Gastroesophageal sphincter (tissue), 4 donors: ENCODE data around the gene CCDC170. TPM values are rescaled to one million over a fixed set of nuclear protein-coding genes. Genes with fewer than 3 reads are reported as not detected.
"Not testable (repeated sequence)": the region's sequence is repeated elsewhere in the genome, so short reads cannot be mapped to it uniquely, and the experiment has no call there.

Source experiments
- ATAC-seq: fragments of 150-250 bp; one replicate; pipeline ENCODE4 v1.9.1; 2016; ENCODE audit warnings: mild to moderate bottlenecking, moderate library complexity
- H3K27ac ChIP-seq, 4 donors: fragments of 200-600 bp; sonication (generic) in 3 of 4; 1 replicate in 3 of 4; 2 replicates in 1 of 4; pipeline ENCODE4 v1.5.1; 2016 to 2019
- H3K27me3 ChIP-seq: fragments of 200-600 bp; sonication (generic); one replicate; pipeline ENCODE4 v1.5.1; 2019
- H3K36me3 ChIP-seq, 2 donors: fragments of 200-600 bp; sonication (generic); one replicate each; pipeline ENCODE4 v1.5.1; 2019; ENCODE audit warnings: control low read depth in 1 of 2
- H3K4me1 ChIP-seq, 3 donors: fragments of 200-600 bp; sonication (generic); 1 replicate in 2 of 3; 2 replicates in 1 of 3; pipeline ENCODE4 v1.5.1; 2016 to 2019; ENCODE audit warnings: control low read depth in 2 of 3
- H3K4me3 ChIP-seq, 2 donors: fragments of 200-600 bp; sonication (generic); one replicate each; pipeline ENCODE4 v1.5.1; 2019; ENCODE audit warnings: mild to moderate bottlenecking in 1 of 2, moderate library complexity in 1 of 2
- H3K9me3 ChIP-seq, 3 donors: fragments of 200-600 bp; sonication (generic); one replicate each; pipeline ENCODE4 v1.5.1; 2017 to 2019; ENCODE audit warnings: control low read depth in 2 of 3
- EP300 ChIP-seq: sonication (generic); formaldehyde crosslinking; IDR thresholded peaks from one replicate; pipeline ENCODE4 v1.6.1; 2017; ENCODE audit warnings: antibody characterized with exemption, mild to moderate bottlenecking
- POLR2A ChIP-seq, 2 donors: fragments of 450-650 bp; IDR thresholded peaks; one replicate each; pipeline ENCODE4 v1.6.1; 2017; ENCODE audit warnings: antibody characterized with exemption in 2 of 2, mild to moderate bottlenecking in 2 of 2, moderate library complexity in 1 of 2
- POLR2AphosphoS5 ChIP-seq: sonication (generic); formaldehyde crosslinking; IDR thresholded peaks from one replicate; pipeline ENCODE4 v1.6.1; 2017; ENCODE audit warnings: antibody characterized with exemption
- WGBS, 2 donors: methylation state at CpG; one replicate each; pipeline ENCODE4 v1.1.5; 2018; ENCODE audit warnings: low coverage in 1 of 2; 5-methylcytosine and 5-hydroxymethylcytosine counted together
- total RNA-seq, 4 donors: library from RNA; depleted of rRNA; stranded (reverse); fragments of >200 nt; gene quantifications; one replicate each; pipeline ENCODE4 v1.1.0, GENCODE V29; 2016
- TF ChIP-seq, protein P1 (sequence below), 4 experiments: fragments of 200-600 bp in 2 of 4; fragments of 450-650 bp in 2 of 4; sonication (generic) in 1 of 4; IDR thresholded peaks; one replicate each; pipeline ENCODE4 v1.5.1; 2017 to 2019; ENCODE audit warnings: antibody characterized with exemption in 4 of 4, mild to moderate bottlenecking in 2 of 4, moderate library complexity in 2 of 4

Gene CCDC170
- total RNA-seq, 4 donors from 2014 or later, result 0.23 to 1.2 (median 0.77) TPM

DNA sequence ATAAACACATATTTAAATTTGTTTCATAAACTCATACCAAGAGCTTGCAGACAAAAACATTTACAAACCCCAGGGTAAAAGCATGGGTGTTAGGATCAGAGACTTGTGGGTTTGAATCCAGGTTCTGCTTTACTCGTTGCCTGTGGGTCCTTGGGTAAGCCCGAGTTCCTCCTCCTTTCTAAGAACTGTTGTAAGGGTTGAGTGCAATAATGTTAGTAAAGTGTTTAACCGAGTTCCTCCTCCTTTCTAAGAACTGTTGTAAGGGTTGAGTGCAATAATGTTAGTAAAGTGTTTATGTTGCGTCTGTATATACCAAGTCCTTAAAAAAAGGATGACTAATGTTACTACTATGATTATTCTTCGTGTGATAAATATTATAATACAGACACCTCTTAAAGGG is 18.7 kb downstream of the CCDC170 start:
- Histone ChIP-seq H3K27me3 (no peaks in the 10 kb centered on the region), H3K4me1 (no peaks in the 10 kb centered on the region), H3K9me3 (no peaks in the 10 kb centered on the region), H3K27ac (no peak overlapping the region), H3K36me3 (no peaks in the 10 kb centered on the region), H3K4me3 (no peak overlapping the region)
- TF ChIP-seq POLR2A (IDR thresholded peaks at IDR 0.05) (no peak), POLR2AphosphoS5 (no peak), EP300 (no peak)
- TF ChIP-seq, protein P1, sequence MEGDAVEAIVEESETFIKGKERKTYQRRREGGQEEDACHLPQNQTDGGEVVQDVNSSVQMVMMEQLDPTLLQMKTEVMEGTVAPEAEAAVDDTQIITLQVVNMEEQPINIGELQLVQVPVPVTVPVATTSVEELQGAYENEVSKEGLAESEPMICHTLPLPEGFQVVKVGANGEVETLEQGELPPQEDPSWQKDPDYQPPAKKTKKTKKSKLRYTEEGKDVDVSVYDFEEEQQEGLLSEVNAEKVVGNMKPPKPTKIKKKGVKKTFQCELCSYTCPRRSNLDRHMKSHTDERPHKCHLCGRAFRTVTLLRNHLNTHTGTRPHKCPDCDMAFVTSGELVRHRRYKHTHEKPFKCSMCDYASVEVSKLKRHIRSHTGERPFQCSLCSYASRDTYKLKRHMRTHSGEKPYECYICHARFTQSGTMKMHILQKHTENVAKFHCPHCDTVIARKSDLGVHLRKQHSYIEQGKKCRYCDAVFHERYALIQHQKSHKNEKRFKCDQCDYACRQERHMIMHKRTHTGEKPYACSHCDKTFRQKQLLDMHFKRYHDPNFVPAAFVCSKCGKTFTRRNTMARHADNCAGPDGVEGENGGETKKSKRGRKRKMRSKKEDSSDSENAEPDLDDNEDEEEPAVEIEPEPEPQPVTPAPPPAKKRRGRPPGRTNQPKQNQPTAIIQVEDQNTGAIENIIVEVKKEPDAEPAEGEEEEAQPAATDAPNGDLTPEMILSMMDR (IDR thresholded peaks at IDR 0.05), result no peak
- no peak for ATAC-seq
- 37 to 67% methylated on average over 3 to 5 of the region's 5 CpGs for WGBS, 2 donors

DNA sequence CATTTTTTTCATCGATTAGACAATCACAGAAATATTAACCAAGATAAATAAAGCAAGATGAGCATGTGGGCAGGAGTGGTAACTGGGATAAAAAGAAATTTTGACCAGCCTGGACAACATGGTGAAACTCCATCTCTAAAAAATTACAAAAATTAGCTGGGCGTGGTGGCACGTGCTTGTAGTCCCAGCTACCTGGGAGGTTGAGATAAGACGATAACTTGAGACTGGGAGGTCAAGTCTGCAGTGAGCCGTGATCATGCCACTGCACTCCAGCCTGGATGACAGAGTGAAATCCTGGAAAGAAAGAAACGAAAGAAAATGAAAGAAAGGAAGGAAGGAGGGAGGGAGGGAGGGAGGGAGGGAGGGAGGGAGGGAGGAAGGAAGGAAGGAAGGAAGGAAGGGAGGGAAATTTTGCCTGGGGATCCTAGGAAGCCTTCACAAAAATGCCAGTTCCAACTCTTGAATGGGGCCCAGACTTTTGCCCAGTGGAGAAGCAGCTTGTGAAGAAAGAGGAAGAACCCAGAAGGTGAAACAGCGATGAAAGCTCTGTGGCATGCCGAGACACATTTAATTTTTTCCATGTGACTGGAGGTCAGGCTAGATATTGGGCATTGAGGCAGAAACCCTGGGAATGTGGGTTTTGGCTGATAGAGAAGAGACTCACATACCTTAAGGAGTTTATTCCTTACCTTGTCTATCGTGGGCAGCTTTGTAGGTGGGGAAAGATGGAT is 20.3 kb downstream of the CCDC170 start:
- 68 to 93% methylated on average over 5 to 9 of the region's 9 CpGs for WGBS, 2 donors
- H3K4me3 ChIP-seq, result no peak overlapping the region
- no peaks in the 10 kb centered on the region for H3K27me3 ChIP-seq
- H3K4me1 ChIP-seq, result no peaks in the 10 kb centered on the region
- no peak for TF ChIP-seq POLR2AphosphoS5
- TF ChIP-seq EP300, result no peak
- TF ChIP-seq, protein P1 (IDR thresholded peaks at IDR 0.05), result no peak
- TF ChIP-seq POLR2A (IDR thresholded peaks at IDR 0.05), result no peak
- H3K9me3 ChIP-seq, result peaks cover 0 to 13% (median 0%) of the 10 kb centered on the region in 3 donors
- H3K27ac ChIP-seq, result no peak overlapping the region
- no peak for ATAC-seq
- H3K36me3 ChIP-seq, result no peaks in the 10 kb centered on the region

DNA sequence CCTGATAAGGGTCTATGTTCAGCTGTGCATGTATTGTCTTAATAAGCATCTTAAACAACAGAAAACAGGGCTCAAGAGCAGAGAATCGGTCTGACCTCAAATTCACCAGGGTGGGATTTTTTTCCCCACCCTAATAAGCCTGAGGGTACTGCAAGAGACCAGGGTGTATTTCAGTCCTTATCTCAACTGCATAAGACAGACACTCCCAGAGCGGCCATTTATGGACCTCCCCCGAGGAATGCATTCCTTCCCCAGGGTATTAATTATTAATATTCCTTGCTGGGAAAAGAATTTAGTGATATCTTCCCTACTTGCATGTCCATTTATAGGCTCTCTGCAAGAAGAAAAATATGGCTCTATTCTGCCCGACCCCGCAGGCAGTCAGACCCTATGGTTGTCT is 25.2 kb downstream of the CCDC170 start:
- ATAC-seq, H3K36me3 ChIP-seq: not testable (repeated sequence)
- 84 to 91% methylated on average over 4 to 5 of the region's 5 CpGs for WGBS, 2 donors

DNA sequence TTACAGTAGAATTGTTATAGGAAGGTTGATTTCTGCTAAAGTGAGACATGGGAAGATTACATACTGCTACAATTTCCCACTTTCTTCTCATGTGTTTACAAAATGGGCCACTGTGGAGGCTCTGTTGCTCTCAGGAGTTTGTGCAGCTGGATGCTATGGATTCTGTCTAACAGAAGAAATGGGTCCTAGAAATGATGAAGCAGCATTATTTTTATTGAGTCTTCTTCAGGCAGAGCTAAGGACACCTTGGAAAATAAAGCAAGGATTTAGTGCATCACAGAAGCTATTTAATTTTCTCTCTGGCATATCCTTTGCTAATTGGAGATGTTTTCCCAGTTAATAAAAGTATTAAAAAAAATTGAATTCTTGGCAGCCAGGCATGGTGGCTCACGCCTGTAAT is 29.2 kb downstream of the CCDC170 start:
- H3K4me3 ChIP-seq, result no peak overlapping the region
- no peak overlapping the region for H3K27ac ChIP-seq
- TF ChIP-seq POLR2AphosphoS5, result no peak
- H3K4me1 ChIP-seq, result no peaks in the 10 kb centered on the region
- WGBS, 2 donors, result 38 to 63% methylated on average over 1 of the region's 1 CpG
- no peaks in the 10 kb centered on the region for H3K36me3 ChIP-seq
- ATAC-seq, result no peak
- H3K9me3 ChIP-seq, result peaks cover 0 to 41% (median 0%) of the 10 kb centered on the region in 3 donors
- no peaks in the 10 kb centered on the region for H3K27me3 ChIP-seq

More for the DNA sequence above, 25.2 kb downstream of the CCDC170 start:
- not testable (repeated sequence) for H3K27me3 ChIP-seq, H3K27ac ChIP-seq, H3K4me1 ChIP-seq, H3K4me3 ChIP-seq
- peaks cover 0 to 43% (median 0%) of the 10 kb centered on the region in 3 donors for H3K9me3 ChIP-seq

DNA sequence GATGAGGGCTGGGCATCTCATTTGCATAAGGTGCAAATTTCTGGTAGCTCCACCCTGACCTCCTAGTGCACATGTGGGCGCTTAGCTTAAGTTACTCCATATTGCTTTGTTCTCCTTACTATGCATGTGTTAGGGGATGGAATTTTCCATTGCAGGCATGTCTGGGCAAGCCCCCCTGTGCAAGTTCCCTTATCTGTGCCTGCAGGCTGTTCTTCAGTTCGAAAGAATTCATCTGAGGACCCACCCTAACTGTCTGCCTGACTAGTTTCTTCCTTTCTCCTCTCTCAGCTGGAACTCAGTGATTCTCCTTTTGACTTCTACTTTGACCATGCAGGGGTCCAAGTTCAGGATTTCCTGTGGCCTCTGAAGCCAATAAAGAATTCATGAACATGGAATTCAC is 30.2 kb downstream of the CCDC170 start:
- peaks cover 0 to 31% (median 0%) of the 10 kb centered on the region in 3 donors for H3K9me3 ChIP-seq
- no peak for TF ChIP-seq POLR2AphosphoS5
- TF ChIP-seq EP300, result no peak
- TF ChIP-seq, protein P1 (IDR thresholded peaks at IDR 0.05), result no peak
- no peak for TF ChIP-seq POLR2A (IDR thresholded peaks at IDR 0.05)
- H3K4me3 ChIP-seq, result no peak overlapping the region
- H3K27ac ChIP-seq, result no peak overlapping the region
- WGBS, 2 donors, result 64 to 100% methylated on average over 2 of the region's 2 CpGs
- no peak for ATAC-seq
- H3K4me1 ChIP-seq, result no peaks in the 10 kb centered on the region
- H3K27me3 ChIP-seq, result no peaks in the 10 kb centered on the region
- no peaks in the 10 kb centered on the region for H3K36me3 ChIP-seq

DNA sequence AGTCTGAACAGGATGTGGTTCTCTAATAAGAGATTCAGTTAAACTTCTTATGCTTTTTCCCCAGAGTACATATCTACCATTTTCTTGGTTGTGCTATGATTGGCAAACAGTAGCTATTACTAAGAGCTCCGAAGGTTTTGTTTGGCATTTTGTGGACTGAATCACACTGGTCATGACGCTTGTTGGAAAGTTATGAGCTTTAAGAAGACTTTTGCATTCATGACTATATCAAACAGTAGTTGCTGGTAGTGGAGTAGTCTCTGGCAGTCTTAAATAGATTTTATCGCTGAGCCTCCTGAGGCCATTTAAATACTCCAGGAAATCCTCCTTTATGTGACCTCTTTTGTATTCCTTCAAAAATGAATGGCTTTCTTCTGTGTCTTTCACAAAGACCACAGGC is 40.8 kb downstream of the CCDC170 start:
- Histone ChIP-seq H3K27ac (no peak overlapping the region), H3K27me3 (no peaks in the 10 kb centered on the region), H3K4me1 (no peaks in the 10 kb centered on the region), H3K4me3 (no peak overlapping the region), H3K9me3 (peaks cover 0 to 14% (median 0%) of the 10 kb centered on the region in 3 donors), H3K36me3 (no peaks in the 10 kb centered on the region)
- ATAC-seq, result no peak
- TF ChIP-seq POLR2A (IDR thresholded peaks at IDR 0.05) (no peak), EP300 (no peak), POLR2AphosphoS5 (no peak)
- TF ChIP-seq, protein P1 (IDR thresholded peaks at IDR 0.05), result no peak
- WGBS, 2 donors, result 94 to 100% methylated on average over 2 to 3 of the region's 3 CpGs
